C4-2B (cell line): ENCODE data around the gene PRR5L.

Source experiments
- H3K27ac ChIP-seq: fragments of 450-650 bp; 2 replicates; pipeline ENCODE4 v1.5.1; 2017
- CTCF ChIP-seq: fragments of 450-650 bp; conservative IDR thresholded peaks from 2 replicates; pipeline ENCODE4 v1.5.1; 2017; ENCODE audit warnings: mild to moderate bottlenecking
- ZFX ChIP-seq: fragments of 450-650 bp; IDR thresholded peaks from 2 replicates; pipeline ENCODE4 v1.6.1; 2017

Gene PRR5L

GRCh38 chr11:36257351-36257750 lies 38.7 kb upstream of the PRR5L start:
- no peak for TF ChIP-seq CTCF
- TF ChIP-seq ZFX: no peak
- H3K27ac ChIP-seq: no peak overlapping the region

GRCh38 chr11:36258730-36259360 lies 37.2 kb upstream of the PRR5L start:
- no peak overlapping the region for H3K27ac ChIP-seq
- TF ChIP-seq ZFX (no peak), CTCF (peak; percentile 78)

- H3K27ac ChIP-seq: no peak overlapping the region
These were observed 35.0 kb upstream of the PRR5L start for GRCh38 chr11:36261094-36261493.

GRCh38 chr11:36264011-36264972 lies 31.8 kb upstream of the PRR5L start:
- TF ChIP-seq ZFX (no peak), CTCF (no peak)
- no peak overlapping the region for H3K27ac ChIP-seq

More at GRCh38 chr11:36261094-36261493, 35.0 kb upstream of the PRR5L start:
- TF ChIP-seq CTCF: no peak
- TF ChIP-seq ZFX: no peak

- H3K27ac ChIP-seq: no peak overlapping the region
- TF ChIP-seq CTCF: no peak
- TF ChIP-seq ZFX: no peak
These were observed 31.1 kb upstream of the PRR5L start for GRCh38 chr11:36264973-36265344.

GRCh38 chr11:36265793-36266628 lies 30.1 kb upstream of the PRR5L start:
- TF ChIP-seq CTCF (peak; percentile 92), ZFX (no peak)
- no peak overlapping the region for H3K27ac ChIP-seq
